ENCODE results near the gene ZNF664. TPM values are rescaled to one million over a fixed set of nuclear protein-coding genes. Genes with fewer than 3 reads are reported as not detected.

The ZNF664 gene
- total and polyA plus RNA-seq, 9 of the 15 experiments (the other 6 are each of a cell fraction or from before 2014, with no cell fraction given), result 3.3 to 101 (median 63.6) TPM

DNA sequence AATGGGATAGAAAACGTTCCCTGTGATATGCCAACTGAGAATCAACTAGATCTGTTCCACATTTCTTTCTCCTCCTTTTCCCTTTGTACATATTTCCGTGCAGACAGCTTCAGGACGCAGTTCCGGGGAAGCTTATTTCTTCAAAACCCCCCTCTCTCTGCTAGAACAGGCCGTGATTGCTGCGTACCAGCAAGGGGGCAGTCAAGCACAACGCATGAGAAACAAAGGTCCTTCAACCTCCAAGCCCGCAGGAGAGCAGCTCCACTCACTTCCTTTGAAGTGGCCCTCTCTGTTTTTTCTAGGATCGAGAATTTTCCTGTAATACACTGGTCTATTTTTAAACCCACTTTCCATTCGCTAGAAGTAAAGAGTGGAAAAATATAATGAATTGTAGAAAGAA is 80.8 kb downstream of the ZNF664 start:
- H3K9me1 ChIP-seq (ENCODE audit: control insufficient read depth, insufficient read depth, low read length), result no peaks in the 10 kb centered on the region
- no peaks in the 10 kb centered on the region for H3K36me3 ChIP-seq (ENCODE audit: control insufficient read depth, insufficient read depth, low read length)
- FAIRE-seq, result peak; percentile 74
- no peak overlapping the region for H3K4me2 ChIP-seq (ENCODE audit: insufficient read depth, low read length)
- no peak overlapping the region for H2AFZ ChIP-seq (ENCODE audit: low read depth, low read length)
- in situ Hi-C loops (cut with MboI) (no loop called here), intact Hi-C loops (cut with micrococcal nuclease) (loop anchor here (10.0 kb wide), 1 partner anchor 111 kb away; no protein-coding TSS in a partner anchor)
- no peaks in the 10 kb centered on the region; the same call in 1 of the 2 replicates for H3K9me3 ChIP-seq (replicated peaks; ENCODE audit: control insufficient read depth, insufficient read depth, low read depth, low read length)
- 1% methylated on average over 10 of the region's 10 CpGs for WGBS (ENCODE audit: insufficient coverage, low coverage, missing lambda C conversion rate)
- no TSS peak for BruUV-seq (replicated peaks)
- H3K9ac ChIP-seq (ENCODE audit: insufficient read depth in 1 of 2, low read depth in 2 of 2, low read length in 2 of 2), result no peak overlapping the region
- H3K4me3 ChIP-seq, result no peak overlapping the region
- ChIA-PET POLR2A (interaction anchor here (0.6 to 1.7 kb wide), 5 partner anchors 14 to 398 kb away, joined by 3 to 6 read pairs (median 4); no protein-coding TSS in a partner anchor), CTCF (ENCODE audit: low intra/inter-chr PET ratio) (interaction anchor here (0.7 to 2.3 kb wide), 4 partner anchors 193 to 718 kb away, joined by 3 to 9 read pairs (median 7); no protein-coding TSS in a partner anchor)
- no peaks in the 10 kb centered on the region for H4K20me1 ChIP-seq (replicated peaks; ENCODE audit: control insufficient read depth, insufficient read depth, low read length)
- H3K27ac ChIP-seq (ENCODE audit: extremely low read depth, low read depth, low read length), result no peak overlapping the region
- H3K27me3 ChIP-seq (ENCODE audit: control insufficient read depth in 2 of 2, insufficient read depth in 2 of 2, low read length in 2 of 2), result peaks cover 36 to 48% of the 10 kb centered on the region in 2 experiments
- DNase-seq (ENCODE audit: extremely low read depth in 1 of 4, low spot score in 3 of 4), result peak in 3 of 4 experiments; percentile 25 to 46 (median 43)
- H3K4me1 ChIP-seq (replicated peaks in 1 of 2; ENCODE audit: control insufficient read depth in 2 of 2, insufficient read depth in 2 of 2, low read length in 2 of 2), result no peaks in the 10 kb centered on the region
- peak; percentile 91 for ATAC-seq
- no peaks in the 10 kb centered on the region for H3K79me2 ChIP-seq (ENCODE audit: control insufficient read depth, insufficient read depth, low read length)
- TF ChIP-seq, protein P1, sequence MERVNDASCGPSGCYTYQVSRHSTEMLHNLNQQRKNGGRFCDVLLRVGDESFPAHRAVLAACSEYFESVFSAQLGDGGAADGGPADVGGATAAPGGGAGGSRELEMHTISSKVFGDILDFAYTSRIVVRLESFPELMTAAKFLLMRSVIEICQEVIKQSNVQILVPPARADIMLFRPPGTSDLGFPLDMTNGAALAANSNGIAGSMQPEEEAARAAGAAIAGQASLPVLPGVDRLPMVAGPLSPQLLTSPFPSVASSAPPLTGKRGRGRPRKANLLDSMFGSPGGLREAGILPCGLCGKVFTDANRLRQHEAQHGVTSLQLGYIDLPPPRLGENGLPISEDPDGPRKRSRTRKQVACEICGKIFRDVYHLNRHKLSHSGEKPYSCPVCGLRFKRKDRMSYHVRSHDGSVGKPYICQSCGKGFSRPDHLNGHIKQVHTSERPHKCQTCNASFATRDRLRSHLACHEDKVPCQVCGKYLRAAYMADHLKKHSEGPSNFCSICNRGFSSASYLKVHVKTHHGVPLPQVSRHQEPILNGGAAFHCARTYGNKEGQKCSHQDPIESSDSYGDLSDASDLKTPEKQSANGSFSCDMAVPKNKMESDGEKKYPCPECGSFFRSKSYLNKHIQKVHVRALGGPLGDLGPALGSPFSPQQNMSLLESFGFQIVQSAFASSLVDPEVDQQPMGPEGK (CRISPR knock-in tag; IDR thresholded peaks at IDR 0.05; ENCODE audit: borderline replicate concordance), result no peak
- TF ChIP-seq ARHGAP35 (IDR thresholded peaks at IDR 0.05; ENCODE audit: partially characterized antibody) (no peak), HCFC1 (IDR thresholded peaks at IDR 0.05; ENCODE audit: low read depth, low read length) (no peak), TOE1 (IDR thresholded peaks at IDR 0.05; ENCODE audit: borderline replicate concordance) (no peak), TOE1 (CRISPR knock-in tag; IDR thresholded peaks at IDR 0.05; ENCODE audit: borderline replicate concordance, low read depth) (no peak), KDM1A (IDR thresholded peaks at IDR 0.05) (no peak), ZNF584 (CRISPR knock-in tag; IDR thresholded peaks at IDR 0.05; ENCODE audit: low read depth) (no peak), L3MBTL2 (IDR thresholded peaks at IDR 0.05) (no peak), SMARCA4 (IDR thresholded peaks at IDR 0.05) (no peak), SMC3 (conservative IDR thresholded peaks at IDR 0.05; ENCODE audit: insufficient read depth, low read depth, low read length) (peak; percentile 60), FOXA1 (IDR thresholded peaks at IDR 0.05; ENCODE audit: borderline replicate concordance) (no peak), ZBTB8A (IDR thresholded peaks at IDR 0.05; ENCODE audit: partially characterized antibody) (no peak)
- TF ChIP-seq, protein P2, sequence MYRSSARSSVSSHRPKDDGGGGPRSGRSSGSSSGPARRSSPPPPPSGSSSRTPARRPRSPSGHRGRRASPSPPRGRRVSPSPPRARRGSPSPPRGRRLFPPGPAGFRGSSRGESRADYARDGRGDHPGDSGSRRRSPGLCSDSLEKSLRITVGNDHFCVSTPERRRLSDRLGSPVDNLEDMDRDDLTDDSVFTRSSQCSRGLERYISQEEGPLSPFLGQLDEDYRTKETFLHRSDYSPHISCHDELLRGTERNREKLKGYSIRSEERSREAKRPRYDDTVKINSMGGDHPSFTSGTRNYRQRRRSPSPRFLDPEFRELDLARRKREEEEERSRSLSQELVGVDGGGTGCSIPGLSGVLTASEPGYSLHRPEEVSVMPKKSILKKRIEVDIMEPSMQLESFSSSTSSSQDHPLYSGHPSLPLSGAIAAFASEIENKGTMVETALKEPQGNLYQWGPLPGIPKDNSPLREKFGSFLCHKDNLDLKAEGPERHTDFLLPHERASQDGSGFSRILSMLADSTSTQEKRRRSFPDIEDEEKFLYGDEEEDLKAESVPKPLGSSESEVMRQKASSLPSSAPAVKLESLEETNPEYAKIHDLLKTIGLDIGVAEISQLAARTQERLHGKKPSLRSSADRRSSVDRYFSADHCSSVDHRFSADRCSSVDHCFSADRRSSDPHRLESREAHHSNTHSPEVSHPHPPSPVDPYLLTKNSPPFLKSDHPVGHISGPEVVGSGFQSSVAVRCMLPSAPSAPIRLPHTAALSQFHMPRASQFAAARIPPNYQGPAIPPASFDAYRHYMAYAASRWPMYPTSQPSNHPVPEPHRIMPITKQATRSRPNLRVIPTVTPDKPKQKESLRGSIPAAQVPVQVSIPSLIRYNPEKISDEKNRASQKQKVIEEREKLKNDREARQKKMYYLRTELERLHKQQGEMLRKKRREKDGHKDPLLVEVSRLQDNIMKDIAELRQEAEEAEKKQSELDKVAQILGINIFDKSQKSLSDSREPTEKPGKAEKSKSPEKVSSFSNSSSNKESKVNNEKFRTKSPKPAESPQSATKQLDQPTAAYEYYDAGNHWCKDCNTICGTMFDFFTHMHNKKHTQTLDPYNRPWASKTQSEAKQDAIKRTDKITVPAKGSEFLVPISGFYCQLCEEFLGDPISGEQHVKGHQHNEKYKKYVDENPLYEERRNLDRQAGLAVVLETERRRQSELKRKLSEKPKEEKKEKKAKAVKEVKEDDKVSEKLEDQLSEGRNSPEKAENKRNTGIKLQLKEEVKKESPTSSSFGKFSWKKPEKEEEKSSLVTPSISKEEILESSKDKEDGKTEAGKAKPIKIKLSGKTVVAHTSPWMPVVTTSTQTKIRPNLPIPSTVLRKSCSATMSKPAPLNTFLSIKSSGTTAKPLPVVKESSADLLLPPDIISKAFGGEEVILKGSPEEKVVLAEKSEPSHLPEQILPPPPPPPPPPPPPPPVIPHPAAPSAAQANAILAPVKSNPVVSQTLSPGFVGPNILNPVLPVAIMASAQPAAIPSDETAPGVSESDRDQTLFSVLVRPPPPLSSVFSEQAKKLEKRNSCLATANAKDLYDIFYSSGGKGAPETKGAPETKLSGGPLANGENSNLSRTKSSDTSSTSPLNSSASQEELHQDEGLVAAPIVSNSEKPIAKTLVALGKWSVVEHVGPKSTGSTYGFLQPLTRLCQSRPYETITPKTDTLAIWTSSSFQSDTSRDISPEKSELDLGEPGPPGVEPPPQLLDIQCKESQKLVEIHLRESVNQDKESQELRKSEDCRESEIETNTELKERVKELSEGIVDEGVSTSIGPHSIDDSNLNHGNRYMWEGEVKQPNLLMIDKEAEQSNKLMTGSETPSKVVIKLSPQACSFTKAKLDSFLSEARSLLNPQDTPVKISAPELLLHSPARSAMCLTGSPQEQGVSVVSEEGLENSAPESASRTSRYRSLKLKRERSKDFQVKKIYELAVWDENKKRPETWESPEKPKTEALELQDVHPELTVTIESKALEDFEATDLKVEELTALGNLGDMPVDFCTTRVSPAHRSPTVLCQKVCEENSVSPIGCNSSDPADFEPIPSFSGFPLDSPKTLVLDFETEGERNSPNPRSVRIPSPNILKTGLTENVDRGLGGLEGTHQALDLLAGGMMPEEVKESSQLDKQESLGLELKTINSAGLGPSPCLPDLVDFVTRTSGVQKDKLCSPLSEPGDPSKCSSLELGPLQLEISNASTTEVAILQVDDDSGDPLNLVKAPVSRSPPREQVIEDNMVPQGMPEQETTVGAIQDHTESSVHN (IDR thresholded peaks at IDR 0.05; ENCODE audit: borderline replicate concordance in 1 of 2, low read depth in 1 of 2), result no peak
